ENCODE measurements around the gene IFITM2.
A peak's percentile ranks its signal among the peaks of the same experiment; 100 is the strongest.
"Not testable (repeated sequence)": the region's sequence is repeated elsewhere in the genome, so short reads cannot be mapped to it uniquely, and the experiment has no call there.

IFITM2 gene

GRCh38 chr11:330694-331357 lies 23.2 kb downstream of the IFITM2 start:
- Histone ChIP-seq H3K4me3 (ENCODE audit: low read length) (peak overlapping the region; percentile 27; the same call in 1 of the 2 replicates), H3K4me2 (ENCODE audit: low read depth, low read length) (peak overlapping the region; percentile 78), H3K79me2 (ENCODE audit: low read length) (no peaks in the 10 kb centered on the region), H3K4me1 (ENCODE audit: low read length) (peaks cover 37% of the 10 kb centered on the region), H4K20me1 (ENCODE audit: insufficient read depth, low read length) (no peaks in the 10 kb centered on the region), H3K9ac (ENCODE audit: low read length) (no peak overlapping the region), H3K27me3 (replicated peaks; ENCODE audit: insufficient read depth, low read length) (peaks cover 87% of the 10 kb centered on the region), H3K36me3 (replicated peaks; ENCODE audit: insufficient read depth, low read length) (no peaks in the 10 kb centered on the region), H3K27ac (ENCODE audit: low read length) (peak overlapping the region; percentile 46; the same call in 1 of the 2 replicates), H3K9me2 (replicated peaks; ENCODE audit: insufficient read depth, low read length) (no peaks in the 10 kb centered on the region), H2AFZ (ENCODE audit: low read length) (no peak overlapping the region), H3K9me3 (replicated peaks; ENCODE audit: insufficient read depth, low read length) (no peaks in the 10 kb centered on the region), H3F3A (ENCODE audit: insufficient read depth, low read length) (peaks cover 9% of the 10 kb centered on the region)
- TF ChIP-seq CTCF (IDR thresholded peaks at IDR 0.05; ENCODE audit: low read length) (no peak), EZH2phosphoT487 (IDR thresholded peaks at IDR 0.05; ENCODE audit: low read length) (no peak), EZH2 (optimal IDR thresholded peaks at IDR 0.05; ENCODE audit: low read depth, low read length) (no peak)
- DNase-seq: peak; percentile 86

- Histone ChIP-seq H3K36me3 (replicated peaks; ENCODE audit: insufficient read depth, low read length) (no peaks in the 10 kb centered on the region), H3K4me2 (ENCODE audit: low read depth, low read length) (peak overlapping the region; percentile 78), H3K9ac (ENCODE audit: low read length) (no peak overlapping the region), H2AFZ (ENCODE audit: low read length) (no peak overlapping the region), H3K9me3 (replicated peaks; ENCODE audit: insufficient read depth, low read length) (no peaks in the 10 kb centered on the region), H4K20me1 (ENCODE audit: insufficient read depth, low read length) (no peaks in the 10 kb centered on the region), H3K4me1 (ENCODE audit: low read length) (peaks cover 37% of the 10 kb centered on the region), H3K9me2 (replicated peaks; ENCODE audit: insufficient read depth, low read length) (no peaks in the 10 kb centered on the region), H3K4me3 (ENCODE audit: low read length) (no peak overlapping the region), H3K27me3 (replicated peaks; ENCODE audit: insufficient read depth, low read length) (peaks cover 87% of the 10 kb centered on the region), H3K79me2 (ENCODE audit: low read length) (no peaks in the 10 kb centered on the region), H3K27ac (ENCODE audit: low read length) (peak overlapping the region; percentile 46; the same call in 1 of the 2 replicates), H3F3A (ENCODE audit: insufficient read depth, low read length) (peaks cover 9% of the 10 kb centered on the region)
- DNase-seq: peak; percentile 38
- TF ChIP-seq EZH2 (optimal IDR thresholded peaks at IDR 0.05; ENCODE audit: low read depth, low read length) (no peak), CTCF (IDR thresholded peaks at IDR 0.05; ENCODE audit: low read length) (no peak), EZH2phosphoT487 (IDR thresholded peaks at IDR 0.05; ENCODE audit: low read length) (no peak)
These were observed 23.9 kb downstream of the IFITM2 start for GRCh38 chr11:331358-332060.

- Histone ChIP-seq H3K9ac (ENCODE audit: low read length) (no peak overlapping the region), H3K4me1 (ENCODE audit: low read length) (peaks cover 31% of the 10 kb centered on the region), H3K27me3 (replicated peaks; ENCODE audit: insufficient read depth, low read length) (peaks cover 89% of the 10 kb centered on the region), H3K36me3 (replicated peaks; ENCODE audit: insufficient read depth, low read length) (no peaks in the 10 kb centered on the region), H3K79me2 (ENCODE audit: low read length) (no peaks in the 10 kb centered on the region), H4K20me1 (ENCODE audit: insufficient read depth, low read length) (no peaks in the 10 kb centered on the region), H3K9me2 (replicated peaks; ENCODE audit: insufficient read depth, low read length) (no peaks in the 10 kb centered on the region), H3F3A (ENCODE audit: insufficient read depth, low read length) (peaks cover 9% of the 10 kb centered on the region), H3K27ac (ENCODE audit: low read length) (no peak overlapping the region), H3K4me2 (ENCODE audit: low read depth, low read length) (no peak overlapping the region), H3K4me3 (ENCODE audit: low read length) (no peak overlapping the region), H3K9me3 (replicated peaks; ENCODE audit: insufficient read depth, low read length) (no peaks in the 10 kb centered on the region), H2AFZ (ENCODE audit: low read length) (no peak overlapping the region)
- DNase-seq: no peak
- TF ChIP-seq EZH2phosphoT487 (IDR thresholded peaks at IDR 0.05; ENCODE audit: low read length) (no peak), CTCF (IDR thresholded peaks at IDR 0.05; ENCODE audit: low read length) (no peak), EZH2 (optimal IDR thresholded peaks at IDR 0.05; ENCODE audit: low read depth, low read length) (no peak)
These were observed 25.2 kb downstream of the IFITM2 start for GRCh38 chr11:332651-333480.

- not testable (repeated sequence) for H4K20me1 ChIP-seq (ENCODE audit: insufficient read depth, low read length); H3K9me2 ChIP-seq (replicated peaks; ENCODE audit: insufficient read depth, low read length); H3K27ac ChIP-seq (ENCODE audit: low read length); H3F3A ChIP-seq (ENCODE audit: insufficient read depth, low read length); DNase-seq; H3K36me3 ChIP-seq (replicated peaks; ENCODE audit: insufficient read depth, low read length); H3K4me3 ChIP-seq (ENCODE audit: low read length); H2AFZ ChIP-seq (ENCODE audit: low read length); H3K9me3 ChIP-seq (replicated peaks; ENCODE audit: insufficient read depth, low read length); H3K4me2 ChIP-seq (ENCODE audit: low read depth, low read length); H3K79me2 ChIP-seq (ENCODE audit: low read length); H3K9ac ChIP-seq (ENCODE audit: low read length)
- Histone ChIP-seq H3K27me3 (replicated peaks; ENCODE audit: insufficient read depth, low read length) (peaks cover 90% of the 10 kb centered on the region), H3K4me1 (ENCODE audit: low read length) (peaks cover 31% of the 10 kb centered on the region)
These were observed 26.1 kb downstream of the IFITM2 start for GRCh38 chr11:333616-334263.

All from MM.1S (cell line).